HCT116 (cell line): Measurements from ENCODE around the gene TTC32. TPM values are rescaled to one million over a fixed set of nuclear protein-coding genes. Genes with fewer than 3 reads are reported as not detected.

ENCODE experiments used
- total RNA-seq: library from RNA; stranded (reverse); gene quantifications from one replicate; pipeline ENCODE4 v1.2.1, GENCODE V29; 2021; ENCODE audit not compliant: unreplicated experiment

The TTC32 gene
- total RNA-seq, 1 experiment from 2014 or later: 6.3 TPM

Other genes starting within 250 kb of the TTC32 start
- gene WDR35, start 88.1 kb upstream of the TTC32 start, total RNA-seq: 9.6 TPM
- not detected for gene MATN3, start 110.7 kb upstream of the TTC32 start, total RNA-seq
- 84.5 TPM for gene LAPTM4A, start 149.6 kb upstream of the TTC32 start, total RNA-seq